Non-pigmented ciliary epithelial cell (primary cell): ENCODE results near the gene PTPRN2.

Source experiments
- DNase-seq: peaks from one replicate; pipeline ENCODE4 v3.0.0-alpha.2; 2010; ENCODE audit warnings: low read depth

PTPRN2 gene

DNA sequence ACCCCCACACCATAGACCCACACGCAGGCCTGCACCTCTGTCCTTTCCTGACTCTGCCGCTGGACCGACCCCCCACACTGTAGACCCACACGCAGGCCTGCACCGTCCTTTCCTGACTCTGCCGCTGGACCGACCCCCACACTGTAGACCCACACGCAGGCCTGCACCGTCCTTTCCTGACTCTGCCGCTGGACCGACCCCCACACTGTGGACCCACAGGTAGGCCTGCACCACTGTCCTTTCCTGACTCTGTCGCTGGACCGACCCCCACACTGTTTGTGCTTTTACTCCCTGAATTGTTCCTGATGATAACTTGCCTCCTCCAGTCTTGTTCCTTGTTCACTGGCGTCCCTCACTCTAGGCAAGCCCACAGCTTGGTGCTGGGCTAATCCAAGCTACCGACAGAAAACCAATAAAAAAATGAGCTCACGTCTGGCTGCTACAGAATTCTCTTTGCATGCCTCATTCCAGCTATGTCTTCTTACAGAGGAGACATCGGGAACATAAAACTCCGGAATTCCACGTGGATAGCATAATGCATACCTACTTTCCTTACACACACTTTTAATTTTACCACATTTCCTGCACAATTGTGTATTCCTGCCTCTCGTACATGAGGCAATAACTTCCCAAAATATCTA is 494.3 kb downstream of the PTPRN2 start:
- no peak for DNase-seq

DNA sequence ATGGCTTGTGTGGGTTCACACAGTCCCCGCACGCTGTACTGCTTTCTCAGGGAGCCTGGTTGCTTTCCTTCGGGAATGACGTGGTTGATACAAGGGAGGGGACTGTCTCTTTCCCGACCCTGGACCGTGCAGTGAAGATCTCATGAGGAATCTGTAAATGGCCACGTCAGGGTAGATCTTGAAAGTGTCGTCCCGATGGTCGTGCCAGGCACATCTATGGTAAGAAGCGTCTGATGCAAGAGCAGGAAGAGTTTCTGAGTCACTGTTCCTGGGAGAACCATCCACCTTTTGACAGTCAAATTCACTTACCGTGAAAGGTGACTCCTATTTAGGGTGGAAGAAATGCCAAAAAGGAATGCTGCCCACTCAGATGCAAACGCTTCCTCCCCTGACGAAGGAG is 500.4 kb downstream of the PTPRN2 start:
- no peak for DNase-seq

DNA sequence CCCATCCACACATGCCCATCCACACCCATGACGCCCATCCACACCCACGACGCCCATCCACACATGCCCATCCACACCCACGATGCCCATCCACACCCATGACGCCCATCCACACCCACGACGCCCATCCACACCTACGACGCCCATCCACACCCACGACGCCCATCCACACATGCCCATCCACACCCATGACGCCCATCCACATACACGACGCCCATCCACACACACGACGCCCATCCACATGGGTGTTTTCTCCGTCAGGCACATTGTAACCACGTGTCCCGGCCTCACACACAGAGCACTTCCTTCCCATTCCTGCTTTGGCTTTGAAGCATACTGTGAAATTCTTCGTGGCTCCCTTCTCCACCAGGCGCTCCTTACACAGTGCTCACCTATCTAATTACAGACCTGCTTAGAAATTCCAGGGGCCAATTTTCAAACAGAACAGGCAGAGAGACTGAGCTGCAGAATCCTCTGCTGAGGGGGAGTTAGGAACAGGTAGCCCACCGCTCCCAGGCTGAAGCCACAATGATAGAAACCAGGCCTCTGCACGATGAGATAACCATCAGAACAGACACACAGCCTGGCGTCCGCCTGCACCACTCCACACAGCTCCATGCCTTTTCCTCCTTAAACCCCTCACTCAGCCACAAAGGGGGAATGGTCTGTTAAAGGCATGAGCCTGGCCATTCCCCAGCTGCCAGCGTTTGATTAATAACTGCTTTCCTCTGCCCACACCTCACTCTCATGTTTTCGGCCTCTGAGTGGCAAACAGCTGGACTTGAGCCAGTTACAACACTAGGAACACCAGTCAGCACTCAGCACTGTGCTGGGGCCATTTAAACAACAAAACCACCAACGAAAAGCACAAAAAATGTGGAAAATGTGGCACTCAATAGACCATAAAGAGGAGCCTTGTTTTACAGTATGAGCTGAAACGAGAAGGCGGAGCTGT is 501.6 kb downstream of the PTPRN2 start:
- DNase-seq: no peak

DNA sequence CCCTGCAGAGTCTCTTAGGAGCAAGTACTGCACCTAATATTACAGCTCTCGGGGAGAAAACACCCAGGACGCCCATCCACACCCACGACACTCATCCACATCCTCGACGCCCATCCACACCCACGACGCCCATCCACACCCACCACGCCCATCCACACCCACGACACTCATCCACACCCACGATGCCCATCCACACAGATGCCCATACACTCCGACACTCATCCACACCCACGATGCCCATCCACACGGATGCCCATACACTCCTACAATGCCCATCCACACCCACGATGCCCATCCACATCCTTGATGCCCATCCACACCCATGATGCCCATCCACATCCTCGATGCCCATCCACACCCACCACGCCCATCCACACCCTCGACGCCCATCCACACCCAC is 503.1 kb downstream of the PTPRN2 start:
- no peak for DNase-seq

DNA sequence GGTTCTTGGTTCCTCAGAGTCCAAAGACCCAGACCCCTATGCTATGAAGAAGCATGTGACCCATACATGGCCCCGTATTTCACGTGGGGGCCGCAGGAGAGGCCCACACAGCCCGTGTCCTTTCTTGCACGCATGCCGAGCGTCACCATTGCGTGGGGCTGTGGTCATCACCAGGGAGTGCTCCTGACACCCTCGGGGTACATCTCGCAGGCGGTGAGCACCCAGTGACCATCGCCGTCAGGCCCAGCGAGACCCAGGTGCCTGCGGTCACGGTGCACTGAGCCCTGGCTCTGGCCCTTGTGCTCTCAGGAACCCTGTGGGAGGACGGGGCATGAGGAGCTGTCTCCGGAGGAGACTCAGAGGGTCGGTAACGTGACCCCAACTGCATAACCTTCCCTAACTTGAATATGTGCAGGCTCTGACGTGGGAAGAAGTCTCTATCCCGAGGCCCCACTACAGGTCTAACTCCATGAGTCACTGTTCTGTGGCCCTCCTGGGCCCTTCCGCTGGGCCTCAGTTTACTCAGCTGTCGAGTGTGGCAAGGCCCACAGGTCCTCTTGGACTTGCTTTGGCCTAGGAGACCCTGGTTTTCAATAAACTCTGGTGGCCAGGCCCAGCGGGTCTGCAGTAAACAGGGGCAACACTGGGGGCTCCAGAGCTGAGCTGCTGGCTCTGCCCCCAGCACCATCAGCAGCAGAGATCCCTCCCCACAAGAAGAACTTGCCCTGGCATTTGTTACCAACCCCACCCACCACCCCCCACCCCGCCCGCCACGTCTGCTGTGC is 503.9 kb downstream of the PTPRN2 start:
- DNase-seq: no peak

DNA sequence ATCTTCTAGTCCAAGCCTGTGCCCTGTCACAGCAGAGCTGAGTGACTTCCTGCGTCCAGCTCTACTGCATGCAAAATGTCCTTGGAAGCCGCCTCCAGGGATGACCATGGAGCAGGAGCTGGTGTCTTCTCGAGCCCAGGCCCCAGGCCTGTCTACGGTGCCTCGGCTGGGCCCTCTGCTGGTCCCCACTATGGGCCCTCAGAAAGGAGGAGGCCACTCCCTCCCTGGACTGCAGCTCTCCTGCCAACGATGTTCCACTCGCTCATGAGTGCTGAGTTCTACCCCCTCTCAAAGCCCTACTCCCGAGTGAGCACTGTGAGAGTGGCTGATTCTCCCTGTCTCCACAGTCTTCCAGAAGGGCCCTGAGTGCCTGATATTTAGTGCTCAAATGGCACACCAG is 504.9 kb downstream of the PTPRN2 start:
- no peak for DNase-seq

DNA sequence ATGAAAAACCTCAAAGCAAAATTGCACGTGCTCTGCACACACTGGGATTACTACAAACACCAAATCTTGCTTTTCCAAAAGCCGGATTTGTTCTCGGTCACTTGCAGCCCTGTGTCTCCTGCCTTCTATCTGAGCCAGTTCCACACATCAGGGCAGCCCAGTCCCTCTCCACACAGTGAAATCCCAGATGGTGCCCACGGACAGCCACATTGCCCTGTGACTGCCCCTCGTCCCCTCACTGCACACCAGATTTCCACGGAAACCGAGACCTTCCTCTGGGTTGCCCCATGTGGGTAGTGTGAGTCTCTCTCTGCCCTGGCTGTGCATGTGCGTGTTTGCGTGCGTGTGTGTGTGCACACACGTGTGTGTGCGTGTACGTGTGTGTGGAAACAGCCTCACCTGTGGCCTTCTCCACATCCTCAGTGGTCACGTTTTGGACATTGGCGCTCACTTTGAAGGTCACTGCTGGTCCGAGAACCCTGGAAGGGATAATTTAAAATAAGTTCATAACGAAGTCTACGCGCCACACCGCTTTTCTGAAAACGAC is 506.7 kb downstream of the PTPRN2 start:
- DNase-seq: no peak

DNA sequence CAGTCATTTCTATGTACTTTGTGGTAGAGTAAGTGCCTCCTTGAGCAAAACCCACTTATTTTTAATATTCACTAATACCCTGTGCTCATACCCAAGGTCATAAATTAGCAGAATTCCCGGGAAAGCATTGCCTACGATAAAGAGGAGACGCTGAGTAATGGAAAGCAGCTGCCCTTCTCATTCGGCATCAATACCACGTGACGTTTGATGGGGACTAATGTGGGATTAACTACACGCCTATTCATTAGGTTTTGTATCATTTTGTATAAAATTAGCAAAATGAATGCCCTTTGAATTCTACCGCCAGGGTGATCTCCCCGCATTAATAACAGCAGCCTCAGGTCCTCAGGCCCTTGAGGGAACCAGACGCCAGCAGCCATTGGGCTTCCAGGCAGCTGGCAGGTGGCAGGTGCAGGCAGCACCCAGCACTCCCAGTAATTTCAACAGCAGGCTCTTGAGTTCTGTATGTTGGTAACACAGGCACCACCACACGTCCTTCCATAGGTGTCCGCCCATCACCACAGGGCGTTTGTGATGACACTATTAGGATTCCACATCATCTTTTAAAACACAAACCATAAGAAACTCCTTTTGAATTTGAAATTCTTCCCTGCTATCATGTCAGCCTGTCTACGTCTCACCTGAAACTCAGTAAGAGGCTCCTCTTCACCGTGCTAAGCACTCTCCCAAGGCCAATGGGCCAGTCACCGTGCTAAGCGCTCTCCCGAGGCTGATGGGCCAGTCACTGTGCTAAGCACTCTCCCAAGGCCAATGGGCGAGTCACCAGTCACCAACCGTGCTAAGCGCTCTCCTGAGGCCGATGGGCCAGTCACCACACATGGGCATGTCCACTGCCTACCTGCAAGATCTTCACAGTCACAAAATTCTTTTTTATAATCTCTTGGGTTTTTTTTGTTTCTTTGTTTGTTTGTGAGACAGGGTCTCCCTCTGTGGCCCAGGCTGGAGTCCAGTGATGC is 509.4 kb downstream of the PTPRN2 start:
- DNase-seq: no peak

DNA sequence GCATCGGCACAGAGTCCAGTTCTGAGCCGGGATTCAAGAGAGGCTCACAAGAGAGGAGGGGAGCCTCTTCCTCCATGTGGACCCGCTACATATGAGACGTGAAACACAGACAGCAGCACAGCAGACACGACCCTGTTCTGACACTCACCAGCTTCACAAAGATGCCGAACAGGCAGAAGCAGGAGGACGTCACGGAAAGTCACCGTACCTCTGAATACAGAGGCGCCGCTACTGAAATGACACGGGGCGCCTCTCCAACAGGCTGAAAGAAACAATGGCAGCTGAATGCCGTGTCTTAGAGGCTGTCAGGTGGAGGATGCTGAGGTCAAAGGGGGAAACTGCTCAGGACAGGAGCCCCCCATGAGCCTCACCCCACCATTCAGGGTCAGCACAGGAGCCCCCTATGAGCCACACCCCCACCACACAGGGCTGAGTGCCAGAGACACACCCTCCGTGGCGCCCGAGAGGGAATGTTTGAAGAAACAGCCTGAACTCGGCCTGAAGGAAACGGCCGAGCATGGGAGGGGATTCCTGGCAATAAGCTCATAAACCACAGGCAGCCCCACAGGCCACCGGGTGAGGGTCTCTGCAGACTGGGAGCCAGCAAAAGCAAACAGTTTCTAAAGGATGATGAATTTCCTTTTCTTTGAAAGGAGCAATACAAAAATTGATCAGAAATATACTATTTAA is 510.3 kb downstream of the PTPRN2 start:
- DNase-seq: no peak

DNA sequence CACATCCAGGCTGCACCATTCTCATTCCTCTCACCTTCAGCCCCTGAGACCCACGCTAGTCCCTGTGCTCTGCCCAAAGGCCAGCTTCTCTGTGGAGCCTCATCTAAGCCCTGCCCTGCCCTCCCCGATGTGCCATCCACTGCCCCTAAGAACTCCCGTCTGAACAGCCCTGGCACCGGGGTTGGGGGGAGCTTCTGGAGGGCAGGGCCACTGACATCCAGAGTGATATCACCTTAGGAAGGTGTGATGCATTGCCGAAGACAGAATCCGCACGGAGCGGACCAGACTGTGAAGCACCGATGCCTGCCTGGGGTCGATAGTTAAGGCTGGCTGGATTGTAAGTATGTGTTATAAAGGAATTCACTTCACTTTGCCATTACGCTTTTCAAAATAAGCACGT is 511.0 kb downstream of the PTPRN2 start:
- DNase-seq: no peak

DNA sequence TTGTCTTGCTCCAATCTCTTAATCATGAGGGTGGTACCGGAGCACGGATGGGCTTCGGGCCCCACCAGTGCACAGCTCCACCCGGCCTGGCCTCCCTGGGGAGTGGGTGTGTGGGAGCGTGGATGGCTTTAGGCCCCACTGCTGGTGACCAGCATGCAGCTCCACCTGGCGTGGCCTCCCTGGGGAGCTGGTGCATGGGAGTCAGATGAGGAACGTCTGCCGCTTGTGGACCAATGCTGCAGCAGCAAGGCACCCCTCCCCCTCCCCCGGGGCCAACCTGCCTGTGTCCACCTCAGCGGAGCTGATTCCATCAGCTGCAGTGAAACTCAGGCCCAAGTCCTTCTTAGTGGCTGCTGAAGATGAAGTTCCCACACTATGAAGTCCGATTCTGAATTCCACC is 511.4 kb downstream of the PTPRN2 start:
- DNase-seq: no peak

DNA sequence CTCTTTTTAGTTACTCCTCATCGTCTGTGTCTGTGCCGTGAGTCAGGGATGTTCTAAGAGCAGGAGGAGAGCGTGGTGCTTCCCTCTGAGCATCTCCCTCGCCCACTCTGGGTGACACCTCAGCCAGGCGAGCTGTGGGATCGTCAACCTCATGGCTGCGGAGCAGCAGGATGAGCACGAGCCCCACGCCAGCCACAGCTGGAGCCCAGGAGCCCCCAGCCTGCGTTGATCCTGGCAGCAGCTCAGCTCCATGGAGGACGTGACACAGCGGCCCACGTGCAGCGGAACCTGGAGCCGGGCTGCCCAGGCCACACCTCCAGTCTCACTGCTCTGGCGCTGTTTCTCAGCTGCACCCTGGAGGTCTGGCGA is 512.0 kb downstream of the PTPRN2 start:
- no peak for DNase-seq

DNA sequence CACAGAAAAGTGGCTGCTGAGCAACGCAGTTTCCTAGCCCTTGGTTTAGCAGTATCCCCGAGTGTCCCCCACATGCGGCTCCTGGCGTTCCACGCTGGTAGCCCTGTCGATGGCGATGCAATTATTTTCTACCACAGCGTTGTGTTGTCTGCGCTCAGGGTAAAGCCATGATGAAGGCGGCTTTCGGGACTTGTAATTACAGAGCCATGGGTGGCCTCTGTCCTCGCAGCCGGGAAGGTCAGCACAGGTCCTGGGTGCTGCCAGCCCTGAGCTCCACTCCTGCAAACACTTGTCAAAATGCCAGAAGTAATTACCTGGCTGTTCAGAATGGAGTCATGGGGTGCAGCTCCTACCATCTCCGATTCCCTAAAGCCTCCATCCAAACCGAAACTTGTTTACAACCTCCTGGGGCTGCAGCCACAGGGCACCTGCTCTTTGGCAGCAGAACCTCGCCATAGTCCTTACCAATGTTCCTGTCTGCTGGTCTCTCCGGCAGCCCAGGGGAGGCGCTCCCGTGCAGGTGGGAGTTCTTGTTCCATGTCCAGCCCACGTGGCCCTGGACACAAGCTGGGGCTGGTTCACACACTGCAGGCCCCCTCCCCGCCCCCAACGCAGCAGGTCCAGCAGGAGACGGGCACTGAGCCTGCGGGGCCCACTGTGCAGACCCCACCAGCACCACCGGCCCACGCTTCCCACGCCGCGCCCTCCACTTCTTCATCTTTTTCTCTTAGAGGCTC is 512.6 kb downstream of the PTPRN2 start:
- no peak for DNase-seq

DNA sequence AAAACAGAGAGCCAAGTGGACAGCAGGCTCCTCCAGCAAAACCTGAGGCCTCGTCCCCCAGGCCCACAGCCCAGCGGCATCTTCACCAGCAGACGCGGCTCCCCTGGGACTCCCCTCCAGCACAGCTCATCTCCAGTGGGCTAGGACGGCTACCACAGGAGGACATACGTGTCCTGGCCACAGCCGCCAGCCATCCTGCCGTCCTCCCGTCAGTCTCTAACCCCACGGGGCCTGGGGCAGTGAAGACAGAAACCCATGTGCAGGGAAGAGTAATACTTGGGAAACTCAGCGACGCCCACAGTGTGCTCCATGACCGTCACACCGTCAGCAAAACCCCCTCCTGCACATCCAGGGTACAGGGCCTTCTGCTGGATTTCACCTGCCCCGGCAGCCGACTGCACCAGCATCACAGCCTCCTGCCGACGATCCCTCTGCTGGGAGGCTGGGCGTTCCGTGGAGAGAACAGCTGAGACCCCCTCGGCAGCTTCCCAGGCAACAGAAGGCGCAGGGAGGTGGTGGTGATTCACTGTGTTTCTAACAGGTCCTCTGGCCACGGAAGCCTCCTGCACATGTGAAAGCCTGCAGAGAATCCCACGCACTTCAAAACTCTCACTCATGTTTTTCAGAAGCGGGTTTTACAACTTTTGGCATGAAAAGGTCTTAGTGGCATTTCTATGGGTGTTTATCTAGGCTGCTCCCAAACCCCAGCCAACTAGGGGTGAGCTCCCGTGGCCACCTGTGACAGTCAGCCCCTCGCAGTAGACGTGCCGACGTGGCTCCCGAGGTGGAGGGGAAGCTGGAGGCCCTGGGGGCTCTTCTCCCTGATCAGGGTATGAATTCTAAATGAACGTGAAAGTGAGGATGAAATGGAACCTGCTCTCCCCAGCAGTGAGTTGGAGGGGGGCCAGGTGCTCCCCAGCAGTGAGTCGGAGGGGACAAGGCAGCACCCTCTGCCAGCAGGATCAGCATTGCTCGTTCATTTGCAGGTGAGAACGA is 513.5 kb downstream of the PTPRN2 start:
- DNase-seq: no peak

DNA sequence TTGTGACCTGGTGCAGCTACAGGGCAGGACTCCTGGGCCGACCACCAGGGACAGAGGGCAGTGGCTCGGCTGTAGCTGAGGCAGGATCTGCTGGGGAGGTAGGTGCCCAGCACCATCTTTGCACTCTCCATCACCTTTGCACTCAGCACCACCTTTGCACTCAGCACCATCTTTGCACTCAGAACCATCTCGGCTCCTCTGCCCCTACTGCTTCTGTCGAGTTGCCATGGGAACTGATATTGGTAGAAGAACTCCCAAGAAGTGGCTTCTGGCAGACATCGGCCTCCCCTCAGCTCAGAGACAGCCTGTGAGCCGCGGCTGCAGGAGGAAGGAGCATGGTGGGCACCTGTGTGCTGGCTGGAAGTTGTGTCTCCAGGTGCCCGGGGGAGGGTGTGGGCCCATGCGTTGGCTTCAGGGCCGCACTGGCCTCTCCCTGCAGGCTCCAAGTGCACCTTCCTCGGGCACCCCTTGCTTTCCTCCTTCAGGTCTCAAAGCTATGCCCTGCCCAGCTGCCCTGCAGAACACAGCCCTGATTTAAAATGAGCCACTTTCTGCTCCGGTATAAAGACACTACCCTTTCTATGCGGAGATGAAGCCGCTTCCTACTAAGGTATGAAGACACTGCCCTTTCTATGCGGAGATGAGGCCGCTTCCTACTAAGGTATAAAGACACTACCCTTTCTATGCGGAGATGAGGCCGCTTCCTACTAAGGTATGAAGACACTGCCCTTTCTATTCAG is 514.5 kb downstream of the PTPRN2 start:
- no peak for DNase-seq

DNA sequence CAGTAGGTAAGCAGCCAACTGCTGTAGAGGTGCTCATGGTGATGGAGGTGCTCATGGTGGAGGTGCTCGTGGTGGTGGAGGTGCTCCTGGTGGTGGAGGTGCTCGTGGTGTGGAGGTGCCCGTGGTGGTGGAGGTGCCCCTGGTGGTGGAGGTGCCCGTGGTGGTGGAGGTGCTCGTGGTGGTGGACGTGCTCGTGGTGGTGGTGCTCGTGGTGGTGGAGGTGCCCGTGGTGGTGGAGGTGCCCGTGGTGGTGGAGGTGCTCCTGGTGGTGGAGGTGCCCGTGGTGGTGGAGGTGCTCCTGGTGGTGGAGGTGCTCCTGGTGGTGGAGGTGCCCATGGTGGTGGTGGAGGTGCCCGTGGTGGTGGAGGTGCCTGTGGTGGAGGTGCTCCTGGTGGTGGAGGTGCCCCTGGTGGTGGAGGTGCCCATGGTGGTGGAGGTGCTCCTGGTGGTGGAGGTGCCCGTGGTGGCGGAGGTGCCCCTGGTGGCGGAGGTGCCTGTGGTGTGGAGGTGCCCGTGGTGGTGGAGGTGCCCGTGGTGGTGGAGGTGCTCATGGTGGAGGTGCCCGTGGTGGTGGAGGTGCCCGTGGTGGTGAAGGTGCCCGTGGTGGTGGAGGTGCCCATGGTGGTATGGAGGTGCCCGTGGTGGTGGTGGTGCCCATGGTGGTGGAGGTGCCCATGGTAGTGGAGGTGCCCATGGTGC is 517.3 kb downstream of the PTPRN2 start:
- DNase-seq: no peak

DNA sequence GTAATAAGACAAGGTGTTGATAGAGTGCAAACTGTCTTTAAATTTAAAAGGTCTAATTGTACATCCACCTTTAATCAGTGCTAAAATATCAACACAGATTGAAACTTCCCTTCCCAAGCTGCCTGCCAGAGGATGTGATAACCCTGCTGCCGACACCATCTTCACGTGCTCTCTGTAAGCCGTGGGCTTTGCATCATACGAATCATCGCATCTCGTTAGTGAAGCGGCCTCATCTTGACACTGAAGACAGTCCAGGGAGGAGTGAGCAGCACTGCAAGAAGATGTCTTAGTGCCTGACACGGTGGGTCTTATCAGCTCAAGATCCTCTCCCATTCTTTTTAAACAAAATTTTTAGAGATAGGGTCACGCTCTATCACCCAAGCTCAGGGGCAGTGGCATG is 518.8 kb downstream of the PTPRN2 start:
- DNase-seq: no peak
